Fibroblast of villous mesenchyme (primary cell): ENCODE data around the gene NADK. TPM values are rescaled to one million over a fixed set of nuclear protein-coding genes. Genes with fewer than 3 reads are reported as not detected.

Source experiments
- DNase-seq: peaks from one replicate; pipeline ENCODE4 v3.0.0-alpha.2; 2010; ENCODE audit warnings: low read depth
- H3K4me3 ChIP-seq: 2 replicates; pipeline ENCODE4 v1.5.1; 2011; ENCODE audit warnings: low read depth, mild to moderate bottlenecking, low read length
- total RNA-seq: library from RNA; depleted of rRNA; stranded (reverse); fragments of >200 nt; gene quantifications from 2 replicates; pipeline ENCODE4 v1.2.3, GENCODE V29; 2012
- TF ChIP-seq, protein P1 (sequence below): IDR thresholded peaks from 2 replicates; pipeline ENCODE4 v1.5.1; 2012; ENCODE audit warnings: low read depth, mild to moderate bottlenecking, low read length; ENCODE audit not compliant: insufficient read depth

NADK gene
- total RNA-seq, 1 donor = 44.0 TPM

DNA sequence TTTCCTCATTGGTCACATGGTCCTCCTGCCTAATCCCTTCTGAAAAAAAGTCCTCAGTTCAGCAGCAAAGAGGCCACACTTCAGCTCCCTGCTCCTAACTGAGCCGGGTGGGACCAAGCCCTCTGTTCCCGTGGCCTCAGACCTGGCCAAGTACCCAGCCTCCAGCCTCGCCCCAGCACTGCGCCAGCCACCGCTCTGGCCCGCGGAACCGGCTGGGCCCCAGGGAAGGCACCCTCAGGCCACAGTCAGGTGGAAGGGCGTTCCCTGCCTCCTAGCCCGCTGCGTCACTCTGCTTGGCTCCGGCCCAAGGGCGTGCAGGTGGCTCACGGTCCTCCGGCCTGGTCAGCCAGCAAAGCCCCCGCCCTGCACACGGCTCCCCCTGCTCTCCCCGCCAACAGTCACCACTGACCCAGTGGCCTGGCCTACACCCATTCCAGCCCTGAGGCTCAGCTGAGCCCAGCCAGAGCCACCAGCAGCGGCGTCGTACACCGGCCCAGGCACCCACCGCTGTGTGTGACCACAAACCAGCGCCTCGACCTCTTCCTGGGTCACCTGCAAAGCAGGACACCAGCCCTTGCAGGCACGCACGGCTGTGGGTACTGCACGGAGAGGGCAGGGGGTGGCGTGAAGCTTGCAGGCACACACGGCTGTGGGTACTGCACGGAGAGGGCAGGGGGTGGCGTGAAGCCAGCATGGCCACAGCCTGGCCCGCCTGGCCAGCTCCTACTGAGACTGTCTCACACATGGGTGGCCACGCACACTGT, 19.4 kb downstream of the NADK start:
- DNase-seq = no peak
- H3K4me3 ChIP-seq = no peak overlapping the region

DNA sequence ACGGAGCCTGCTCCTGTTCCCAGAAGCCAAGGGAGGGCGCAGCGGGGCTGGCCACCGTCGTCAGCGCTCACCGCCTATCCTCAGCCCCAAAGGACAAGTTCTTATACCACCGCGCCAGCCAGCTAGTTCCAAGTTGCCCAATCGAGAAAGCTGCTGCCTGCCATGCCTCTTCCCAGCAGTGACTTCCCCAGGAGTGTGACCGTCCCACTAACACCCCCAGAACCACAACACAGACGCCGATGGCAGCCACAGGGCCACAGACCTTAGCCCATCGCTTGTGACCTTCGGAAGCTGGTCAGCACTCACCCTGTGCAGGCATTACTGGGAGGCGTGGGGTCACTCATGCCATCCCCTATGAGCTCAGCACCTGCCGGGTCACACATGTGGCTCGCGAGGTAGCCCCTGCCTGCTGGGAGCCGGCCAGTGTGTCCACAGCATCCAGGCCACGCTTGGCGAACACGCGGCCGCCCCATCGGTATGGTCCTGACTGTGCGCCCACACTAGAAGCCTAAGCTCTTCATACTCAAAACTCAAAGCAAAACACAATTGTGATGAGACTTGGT, 20.1 kb downstream of the NADK start:
- TF ChIP-seq, protein P1, sequence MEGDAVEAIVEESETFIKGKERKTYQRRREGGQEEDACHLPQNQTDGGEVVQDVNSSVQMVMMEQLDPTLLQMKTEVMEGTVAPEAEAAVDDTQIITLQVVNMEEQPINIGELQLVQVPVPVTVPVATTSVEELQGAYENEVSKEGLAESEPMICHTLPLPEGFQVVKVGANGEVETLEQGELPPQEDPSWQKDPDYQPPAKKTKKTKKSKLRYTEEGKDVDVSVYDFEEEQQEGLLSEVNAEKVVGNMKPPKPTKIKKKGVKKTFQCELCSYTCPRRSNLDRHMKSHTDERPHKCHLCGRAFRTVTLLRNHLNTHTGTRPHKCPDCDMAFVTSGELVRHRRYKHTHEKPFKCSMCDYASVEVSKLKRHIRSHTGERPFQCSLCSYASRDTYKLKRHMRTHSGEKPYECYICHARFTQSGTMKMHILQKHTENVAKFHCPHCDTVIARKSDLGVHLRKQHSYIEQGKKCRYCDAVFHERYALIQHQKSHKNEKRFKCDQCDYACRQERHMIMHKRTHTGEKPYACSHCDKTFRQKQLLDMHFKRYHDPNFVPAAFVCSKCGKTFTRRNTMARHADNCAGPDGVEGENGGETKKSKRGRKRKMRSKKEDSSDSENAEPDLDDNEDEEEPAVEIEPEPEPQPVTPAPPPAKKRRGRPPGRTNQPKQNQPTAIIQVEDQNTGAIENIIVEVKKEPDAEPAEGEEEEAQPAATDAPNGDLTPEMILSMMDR = no peak
- no peak overlapping the region for H3K4me3 ChIP-seq
- no peak for DNase-seq

More for the DNA sequence above, 19.4 kb downstream of the NADK start:
- TF ChIP-seq, protein P1 = no peak

DNA sequence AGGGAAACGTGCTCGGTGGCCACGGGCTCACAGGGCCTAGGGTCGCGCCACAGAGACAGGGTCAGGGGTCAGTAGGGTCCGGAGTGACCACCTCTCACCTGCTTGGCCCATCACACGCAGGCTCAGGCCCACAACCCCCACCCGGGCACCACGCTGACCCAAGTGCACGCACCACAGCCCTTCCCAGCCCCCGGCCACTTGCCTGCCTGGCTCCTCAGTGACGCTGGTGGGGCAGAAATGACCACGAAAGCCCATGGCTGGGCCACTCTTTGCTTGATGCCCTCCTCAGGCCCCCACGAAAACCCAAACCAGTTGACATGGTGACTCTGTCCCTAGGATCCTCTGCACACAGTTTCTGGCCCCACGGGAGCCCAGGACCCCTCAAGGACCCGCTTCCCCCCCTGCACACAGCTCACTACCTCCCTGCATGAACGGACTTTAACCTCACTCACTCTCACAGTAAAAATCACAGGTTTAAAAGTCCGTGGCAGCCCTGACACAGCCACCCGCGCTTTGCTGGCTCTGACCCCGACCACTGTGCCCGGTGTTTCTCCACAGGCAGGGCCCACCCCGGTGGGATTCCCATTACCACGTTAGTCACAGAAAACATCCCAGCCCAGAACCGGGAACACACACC, 20.7 kb downstream of the NADK start:
- no peak for DNase-seq
- TF ChIP-seq, protein P1 = no peak
- no peak overlapping the region for H3K4me3 ChIP-seq

DNA sequence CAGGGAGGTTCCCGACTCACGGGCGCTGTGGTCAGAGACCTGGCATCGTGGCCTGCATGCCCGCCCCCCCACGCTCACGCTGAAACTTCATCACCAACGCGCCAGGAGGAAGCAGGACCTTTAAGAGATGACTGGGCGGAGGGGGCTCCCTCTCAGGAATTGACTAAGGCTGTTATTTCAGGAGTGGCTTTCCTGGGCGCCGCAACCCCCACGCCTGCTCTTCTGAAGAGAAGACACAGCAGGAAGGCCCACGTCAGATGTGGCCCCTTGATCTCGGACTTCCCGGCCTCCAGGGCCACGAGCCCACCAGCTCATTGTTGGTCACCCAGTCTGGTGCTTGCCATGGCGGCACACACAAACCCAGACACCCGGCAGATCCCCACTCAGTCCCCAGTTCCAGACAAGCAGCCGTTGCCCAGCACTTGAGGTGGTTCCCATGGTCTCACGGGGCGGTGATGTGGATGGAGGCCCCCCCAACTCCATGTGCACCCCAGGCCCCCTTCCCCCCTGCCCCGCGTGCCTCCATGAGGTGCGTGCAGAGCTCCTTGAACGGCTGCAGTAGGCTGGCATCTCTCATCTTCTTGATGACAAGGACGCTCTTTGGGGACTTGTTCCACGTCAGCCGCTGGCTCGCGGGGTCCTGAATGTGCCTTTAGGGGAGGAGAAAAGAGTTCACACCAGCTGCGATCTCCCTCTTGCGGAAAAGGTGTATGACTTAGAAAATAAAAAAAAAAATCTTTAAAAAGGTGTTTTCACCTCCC, 21.4 kb downstream of the NADK start:
- DNase-seq = no peak
- TF ChIP-seq, protein P1 = no peak
- H3K4me3 ChIP-seq = no peak overlapping the region

DNA sequence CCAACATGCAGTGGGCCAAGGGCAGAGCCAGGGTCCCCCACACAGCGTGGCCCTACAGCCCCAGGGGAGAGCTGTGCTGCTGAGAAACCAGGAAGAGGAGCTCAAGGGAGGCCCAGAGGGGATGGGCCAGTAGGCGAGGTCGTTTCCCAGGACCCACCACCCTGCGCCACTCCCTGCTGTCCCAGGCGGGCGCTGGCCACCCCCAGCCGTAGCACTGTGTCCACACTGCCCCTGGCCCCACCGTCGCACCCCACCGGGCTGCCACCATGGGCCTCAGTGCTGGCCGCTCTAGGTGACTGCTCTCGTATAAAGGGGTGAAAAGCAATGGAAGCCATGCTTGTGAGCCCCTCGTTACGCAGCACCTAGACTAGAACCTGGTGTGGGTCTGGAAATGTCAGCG, 22.4 kb downstream of the NADK start:
- TF ChIP-seq, protein P1 = no peak
- no peak for DNase-seq
- H3K4me3 ChIP-seq = no peak overlapping the region

DNA sequence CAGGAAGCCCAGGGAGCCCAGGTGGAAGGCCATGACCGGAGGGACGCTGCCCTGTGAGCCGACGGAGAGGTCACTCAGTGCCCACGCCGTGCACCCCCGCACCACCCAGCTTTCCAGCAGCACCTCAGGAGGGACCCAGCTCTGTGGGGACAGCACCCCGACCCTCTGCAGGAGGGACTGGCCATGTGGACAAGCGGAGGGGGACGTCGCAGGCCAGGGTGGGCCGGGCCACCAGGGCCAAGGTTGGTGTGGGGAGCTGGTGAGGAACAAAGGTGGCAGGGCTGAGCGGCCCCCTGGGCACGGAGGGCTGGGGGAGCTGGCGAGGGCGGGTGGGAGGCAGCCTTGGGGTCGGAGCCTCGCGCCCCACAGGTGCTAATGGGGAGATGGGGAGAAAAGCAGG, 22.8 kb downstream of the NADK start:
- no peak overlapping the region for H3K4me3 ChIP-seq
- TF ChIP-seq, protein P1 = no peak
- DNase-seq = no peak
